HG03521 (cell line): ENCODE results near the gene COG5.

Experiments
- ATAC-seq: cut with Tn5 transposase; IDR thresholded peaks from one replicate; pipeline ENCODE4 v1.9.1; 2021; ENCODE audit warnings: mild to moderate bottlenecking, moderate library complexity; ENCODE audit not compliant: unreplicated experiment

The COG5 gene

GRCh38 chr7:107467972-107468371 is 95.7 kb downstream of the COG5 start:
- no peak for ATAC-seq

DNA sequence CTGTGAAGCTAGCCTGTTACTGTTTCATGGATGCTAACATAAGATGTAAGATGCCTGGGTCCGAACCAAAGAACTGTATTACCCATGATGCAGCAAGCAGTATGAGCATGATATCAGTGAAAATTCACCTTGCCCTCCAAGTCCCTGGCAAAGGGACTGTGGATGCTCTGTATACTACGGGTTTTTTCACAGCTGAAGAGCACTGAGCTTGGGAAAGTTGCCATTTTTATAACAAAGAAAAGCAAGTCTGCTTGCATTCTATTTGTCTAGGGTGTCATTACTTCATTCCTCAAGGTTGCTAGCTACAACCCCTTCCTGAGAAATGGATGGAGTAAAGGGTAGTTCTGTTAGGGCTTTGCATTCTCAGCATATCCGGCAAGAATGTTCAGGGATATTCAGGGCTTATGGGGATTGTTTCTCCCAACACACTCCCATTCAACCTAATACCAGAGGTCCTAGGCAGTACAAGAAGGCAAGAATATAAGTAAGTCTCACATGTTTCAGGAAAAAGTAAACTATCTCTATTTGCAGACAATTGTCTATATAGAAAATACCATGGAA is 99.0 kb downstream of the COG5 start:
- ATAC-seq = no peak

DNA sequence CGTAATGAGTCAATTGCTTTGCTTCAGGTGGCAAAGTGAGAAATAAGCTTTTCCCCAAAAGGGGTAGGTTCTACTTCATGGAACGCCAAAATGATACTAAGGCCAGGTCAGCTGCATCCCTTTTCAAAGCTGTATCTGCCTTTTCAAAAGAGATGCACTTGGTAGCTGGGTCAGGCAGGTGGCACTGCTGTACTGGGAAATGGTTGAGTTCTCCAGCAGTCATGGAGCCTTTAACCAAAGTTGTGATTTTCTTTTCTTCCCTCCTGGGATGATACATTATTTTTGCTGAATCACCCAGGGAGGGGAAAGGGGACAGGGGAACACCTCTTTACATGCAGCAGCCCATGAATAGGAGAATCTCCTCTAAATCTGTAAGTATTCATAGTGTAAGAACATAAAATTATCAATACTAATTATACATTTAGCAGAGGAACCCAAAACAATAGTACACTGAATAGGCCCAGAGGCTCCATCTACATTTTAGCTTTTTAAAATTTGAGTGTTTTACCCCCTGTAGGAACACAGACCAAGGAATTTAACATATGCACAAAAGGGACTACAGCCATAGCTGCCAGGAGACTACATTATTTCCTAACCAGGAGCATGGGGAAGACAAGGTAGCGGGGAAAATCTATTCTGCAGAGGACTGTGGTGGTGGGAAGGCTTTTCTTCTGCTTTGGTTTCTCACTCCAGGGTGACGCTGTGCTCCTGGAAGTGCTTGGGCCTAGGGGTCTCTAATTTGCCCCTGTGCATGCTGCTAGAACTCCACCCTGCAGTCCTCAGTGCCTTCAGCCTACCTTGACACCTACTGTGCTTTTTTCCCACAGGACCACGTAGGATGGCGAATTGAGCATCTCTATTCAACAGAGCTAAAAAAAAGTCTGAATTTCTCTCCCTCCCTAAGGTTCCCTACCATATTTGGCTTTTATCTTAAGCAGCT is 100.3 kb downstream of the COG5 start:
- ATAC-seq = no peak

DNA sequence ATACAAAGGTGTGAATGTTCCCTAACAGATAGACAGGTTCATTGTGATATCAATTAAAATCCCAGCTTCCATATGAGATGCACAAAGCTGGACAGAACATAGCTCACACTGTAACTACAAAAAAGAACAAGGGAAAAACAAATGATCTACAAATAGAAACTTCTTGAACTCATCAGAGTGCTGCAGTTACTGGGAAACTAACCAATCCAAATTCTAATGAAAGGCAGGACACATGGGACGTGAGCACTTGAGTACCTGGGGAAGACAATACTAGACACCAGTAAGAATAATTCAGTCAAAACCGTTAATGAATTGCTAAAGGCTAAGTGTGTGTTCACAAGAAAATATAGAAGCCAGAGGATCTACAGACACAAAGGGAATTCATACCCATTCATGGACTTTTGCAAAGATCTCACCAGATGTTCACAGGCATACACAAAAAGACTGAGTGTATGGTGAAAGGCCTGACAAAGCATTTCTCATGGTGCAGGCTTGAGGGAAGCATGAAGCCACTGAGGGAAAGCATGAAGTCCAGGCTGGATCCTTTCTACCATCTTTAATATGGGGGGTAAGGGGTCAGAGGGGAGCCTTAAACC is 101.7 kb downstream of the COG5 start:
- ATAC-seq = no peak

GRCh38 chr7:107453388-107453787 is 110.3 kb downstream of the COG5 start:
- ATAC-seq = no peak

DNA sequence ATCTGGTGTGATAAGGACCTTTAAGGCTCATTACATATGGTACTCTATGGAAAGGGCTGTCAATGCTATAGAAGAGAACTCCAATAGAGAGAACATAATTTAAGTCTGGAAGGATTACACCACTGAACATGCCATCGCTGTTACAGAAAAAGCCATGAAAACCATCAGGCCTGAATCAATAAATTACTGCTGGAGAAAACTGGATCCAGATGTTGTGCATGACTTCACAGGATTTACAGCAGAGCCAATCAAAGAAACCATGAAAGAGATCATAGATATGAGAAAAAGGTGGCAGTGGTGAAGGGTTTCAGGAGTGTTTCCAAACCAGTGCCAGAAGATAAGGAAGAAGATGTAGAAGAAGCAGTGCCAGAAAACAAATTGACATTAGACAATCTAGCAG is 112.8 kb downstream of the COG5 start:
- ATAC-seq = no peak

DNA sequence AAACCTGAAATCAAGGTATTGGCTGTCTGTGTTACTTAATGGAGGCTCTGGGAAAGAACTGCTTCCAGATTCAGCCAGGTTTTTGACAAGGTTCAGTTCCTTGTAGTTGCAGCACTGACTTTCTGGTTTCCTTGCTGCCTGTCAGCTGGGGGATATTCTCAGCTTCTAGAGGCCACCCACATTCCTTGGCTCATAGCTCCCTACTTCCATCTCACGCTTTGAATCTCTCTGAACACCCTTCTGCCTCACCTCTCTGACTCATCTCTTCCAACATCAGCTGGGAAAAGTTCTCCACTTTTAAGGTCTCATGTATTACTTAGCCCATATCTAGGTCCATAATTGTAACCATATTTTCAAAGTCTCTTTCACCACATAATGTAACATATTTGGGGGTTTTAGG is 116.7 kb downstream of the COG5 start:
- no peak for ATAC-seq

DNA sequence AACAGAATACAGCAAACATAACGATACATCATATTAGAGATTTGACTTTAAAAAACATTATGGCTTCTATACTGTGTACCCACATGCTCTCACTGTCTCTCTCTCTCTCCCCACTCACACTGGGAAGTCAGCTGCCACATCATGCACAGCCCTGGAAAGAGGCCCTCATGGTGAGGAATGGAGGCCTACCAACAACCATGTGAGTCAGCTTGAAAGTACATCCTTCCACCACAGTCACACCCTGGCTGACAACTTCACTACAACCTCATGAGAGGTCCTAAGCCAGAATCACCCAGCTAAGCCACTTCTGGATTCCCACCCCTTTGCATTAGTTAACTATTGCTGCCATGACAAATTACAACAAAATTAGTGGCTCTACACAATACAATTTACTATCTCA is 117.2 kb downstream of the COG5 start:
- ATAC-seq = no peak

- no peak for ATAC-seq
Measured at GRCh38 chr7:107442678-107443077, 121.0 kb downstream of the COG5 start.

GRCh38 chr7:107441581-107442422 is 121.9 kb downstream of the COG5 start:
- no peak for ATAC-seq

DNA sequence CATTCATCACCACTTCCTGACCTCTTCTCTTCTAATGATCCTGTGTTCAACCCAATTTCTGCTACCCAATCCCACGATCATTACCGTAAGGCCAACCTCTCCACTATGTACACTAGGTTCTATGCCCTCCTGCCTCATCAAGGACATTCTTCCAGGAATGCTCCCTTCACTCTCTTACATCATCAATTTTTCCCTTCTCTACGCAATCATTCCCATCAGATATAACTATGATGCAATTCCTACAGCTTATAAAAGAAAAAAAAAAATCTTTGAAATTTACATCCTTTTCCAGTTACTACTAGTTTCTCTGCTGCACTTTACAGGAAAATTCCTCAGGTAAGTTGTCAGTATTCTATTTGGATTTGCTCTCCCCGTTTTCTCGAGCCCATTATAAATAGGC is 124.7 kb downstream of the COG5 start:
- no peak for ATAC-seq

DNA sequence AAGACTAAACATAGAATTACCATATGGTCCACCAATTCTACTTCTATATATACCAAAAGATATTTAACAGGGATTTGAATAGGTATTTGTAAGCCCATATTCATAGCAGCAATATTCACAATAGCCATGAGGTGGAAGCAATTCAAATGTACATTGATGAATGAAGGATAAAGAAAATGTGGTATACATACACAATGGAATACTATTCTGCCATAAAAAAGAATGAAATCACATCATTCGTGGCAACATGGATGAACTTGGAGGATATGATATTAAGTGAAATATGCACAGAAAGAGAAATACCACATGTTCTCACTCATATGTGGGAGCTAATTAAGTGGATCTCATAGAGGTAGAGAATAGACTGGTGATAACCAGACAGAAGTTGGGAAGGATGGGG is 128.0 kb downstream of the COG5 start:
- no peak for ATAC-seq

GRCh38 chr7:107432261-107432660 is 131.5 kb downstream of the COG5 start:
- no peak for ATAC-seq

DNA sequence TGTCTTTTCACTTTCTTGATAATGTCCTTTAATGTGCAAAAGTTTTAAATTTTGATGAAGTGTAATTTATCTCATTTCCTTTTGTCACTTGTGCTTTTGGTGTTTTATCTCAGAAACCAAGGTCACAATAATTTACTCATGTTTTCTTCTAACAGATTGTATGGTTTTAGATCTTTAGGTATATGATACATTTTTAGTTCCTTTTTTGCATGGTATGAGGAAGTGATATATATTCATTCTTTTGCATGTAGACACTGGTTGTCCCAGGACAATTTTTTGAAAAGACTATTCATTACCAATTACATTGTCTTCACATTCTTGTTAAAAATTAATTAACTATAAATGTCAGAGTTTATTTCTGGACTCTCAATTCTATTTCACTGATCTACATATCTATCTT is 133.7 kb downstream of the COG5 start:
- no peak for ATAC-seq

GRCh38 chr7:107428642-107429041 is 135.1 kb downstream of the COG5 start:
- ATAC-seq = no peak

DNA sequence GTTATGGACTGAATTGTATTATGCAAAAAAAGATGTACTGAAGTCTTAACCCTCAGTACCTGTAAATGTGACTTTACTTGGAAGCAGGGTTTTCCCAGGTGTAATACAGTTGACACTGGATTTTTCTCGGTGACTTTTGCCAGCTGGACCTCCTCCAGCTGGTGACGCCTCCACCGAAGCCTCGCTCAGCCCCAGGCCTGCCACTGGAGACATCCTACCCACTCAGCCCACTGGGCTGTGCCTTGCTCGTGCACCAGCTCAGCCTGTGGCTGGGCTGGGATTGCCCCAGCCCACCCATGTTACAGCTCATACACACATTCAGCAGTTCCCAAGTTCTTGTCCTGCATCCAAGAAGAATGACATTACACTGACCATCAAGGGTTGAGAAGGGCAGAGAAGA is 136.3 kb downstream of the COG5 start:
- no peak for ATAC-seq

GRCh38 chr7:107414198-107414597 is 149.5 kb downstream of the COG5 start:
- no peak for ATAC-seq

GRCh38 chr7:107408349-107408748 is 155.4 kb downstream of the COG5 start:
- ATAC-seq = no peak

DNA sequence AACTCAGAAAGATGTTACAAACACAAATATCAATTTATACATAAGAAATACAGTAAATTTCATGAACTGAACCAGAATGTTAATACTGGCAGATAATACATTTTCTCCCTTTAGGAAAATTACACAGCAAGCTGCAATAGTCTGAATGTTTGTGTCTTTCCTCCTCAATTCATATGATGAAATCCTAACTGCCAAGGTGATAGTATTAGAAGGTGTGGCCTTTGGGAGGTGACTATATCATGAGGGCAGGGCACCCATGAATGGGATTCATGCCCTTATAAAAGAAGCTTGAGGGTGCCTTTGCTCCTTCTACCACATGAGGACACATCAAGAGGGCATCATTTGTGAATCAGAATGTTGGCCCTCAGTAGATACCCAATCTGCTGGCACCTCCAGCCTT is 158.2 kb downstream of the COG5 start:
- ATAC-seq = no peak

GRCh38 chr7:107404740-107405537 is 158.8 kb downstream of the COG5 start:
- no peak for ATAC-seq
